ENCODE results near the gene CYTL1.
"Not testable (repeated sequence)": the region's sequence is repeated elsewhere in the genome, so short reads cannot be mapped to it uniquely, and the experiment has no call there.

CYTL1 gene

DNA sequence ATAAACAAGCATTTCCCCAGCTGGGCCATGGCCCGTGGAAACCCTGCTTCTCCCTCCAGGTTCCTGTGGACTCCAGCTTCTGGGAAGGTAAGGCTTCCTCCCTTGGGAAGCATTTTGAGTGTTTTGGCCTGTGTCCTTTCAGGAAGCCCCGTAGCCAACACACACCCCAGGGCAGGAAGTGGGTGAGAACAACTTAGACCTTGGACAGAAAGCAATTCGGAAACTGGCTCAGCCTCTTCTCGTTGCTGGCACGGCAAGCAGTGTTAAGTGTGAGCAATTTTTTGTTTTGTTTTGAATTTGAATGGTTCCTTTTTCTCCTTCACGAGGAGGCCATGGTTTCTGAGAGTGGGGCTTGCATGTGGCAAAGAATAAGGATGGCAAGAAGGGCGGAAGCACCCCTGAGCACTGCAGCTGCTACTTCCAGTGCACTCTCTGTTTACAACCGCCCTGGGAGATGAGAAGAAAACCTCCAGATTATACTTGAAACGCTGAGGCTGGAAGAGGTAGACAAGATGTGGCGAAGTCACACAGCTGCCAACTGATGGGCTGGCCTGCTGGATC is 14.1 kb upstream of the CYTL1 start:
- no peak for DNase-seq

DNA sequence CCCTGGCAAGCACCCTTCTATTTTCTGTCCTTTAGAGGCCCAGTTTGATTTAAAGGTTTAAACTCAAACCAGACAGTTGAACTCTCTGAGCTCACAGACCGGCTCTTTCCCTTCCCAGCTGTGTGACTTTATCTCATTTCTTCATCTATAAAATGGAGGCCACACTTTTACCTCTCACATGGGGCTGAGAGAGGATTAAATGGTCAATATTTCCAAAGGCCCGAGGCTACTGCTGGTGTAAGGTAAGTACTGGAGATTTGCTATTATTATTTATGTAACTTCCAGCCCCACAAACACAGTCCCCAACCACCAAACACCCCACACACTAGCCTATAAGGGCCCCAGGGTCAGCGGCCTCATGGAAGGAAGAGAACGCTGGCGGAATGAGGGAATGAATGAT is 13.6 kb upstream of the CYTL1 start:
- no peak for DNase-seq

DNA sequence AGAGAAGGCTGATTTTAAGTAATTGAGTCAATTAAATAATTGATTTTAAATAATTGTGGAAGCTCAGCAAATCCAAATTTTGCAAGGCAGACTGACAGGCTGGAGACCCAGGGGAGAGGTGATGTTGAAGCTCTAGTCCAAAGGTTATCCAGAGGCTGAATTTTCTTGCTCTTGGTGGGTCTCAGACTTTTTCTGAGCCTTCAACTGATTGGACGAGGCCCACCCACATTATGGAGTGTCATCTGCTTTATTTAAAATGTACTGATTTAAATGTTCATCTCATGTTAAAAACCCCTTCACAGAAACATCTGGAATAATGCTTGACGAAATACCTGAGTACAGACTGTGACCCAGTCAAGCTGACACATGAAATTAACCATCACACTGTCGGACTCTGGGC is 11.7 kb upstream of the CYTL1 start:
- DNase-seq = no peak

DNA sequence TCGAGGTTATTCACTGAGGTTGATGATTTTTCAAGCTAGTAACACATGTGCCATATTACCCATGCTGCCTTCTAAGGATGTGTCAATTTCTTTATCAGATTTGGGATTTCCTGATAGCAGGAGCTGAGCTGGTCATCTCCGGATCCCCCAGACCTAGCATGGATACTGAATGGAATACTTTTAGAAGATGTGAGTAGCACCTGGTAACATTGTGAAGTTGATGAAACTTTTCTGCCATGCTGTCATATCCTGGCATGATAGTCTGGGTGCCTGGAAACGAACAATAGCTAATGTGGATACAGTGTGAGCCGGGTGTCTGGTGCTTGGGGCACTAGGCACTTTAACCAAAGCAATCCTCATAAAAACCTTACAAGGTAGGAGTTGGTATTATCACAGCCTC is 11.0 kb upstream of the CYTL1 start:
- no peak for DNase-seq

DNA sequence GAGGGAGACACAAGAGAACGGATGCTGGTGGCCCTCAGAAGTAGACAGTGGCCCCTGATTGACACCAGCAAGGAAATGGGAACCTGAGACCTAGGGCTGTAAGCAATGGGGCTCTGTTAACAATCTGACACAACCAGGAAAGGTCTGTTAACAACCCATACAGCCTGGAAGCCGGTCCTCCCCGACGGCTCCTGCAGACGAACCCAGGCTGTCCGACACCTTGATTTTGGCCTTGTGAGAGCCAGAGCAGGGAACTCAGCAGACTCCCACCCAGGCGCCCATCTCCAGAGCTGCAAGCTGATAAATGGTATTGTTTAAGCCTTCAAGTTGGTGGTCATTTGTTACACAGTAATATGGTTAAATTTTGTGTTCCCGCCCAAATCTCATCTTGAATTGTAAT is 10.2 kb upstream of the CYTL1 start:
- no peak for DNase-seq

DNA sequence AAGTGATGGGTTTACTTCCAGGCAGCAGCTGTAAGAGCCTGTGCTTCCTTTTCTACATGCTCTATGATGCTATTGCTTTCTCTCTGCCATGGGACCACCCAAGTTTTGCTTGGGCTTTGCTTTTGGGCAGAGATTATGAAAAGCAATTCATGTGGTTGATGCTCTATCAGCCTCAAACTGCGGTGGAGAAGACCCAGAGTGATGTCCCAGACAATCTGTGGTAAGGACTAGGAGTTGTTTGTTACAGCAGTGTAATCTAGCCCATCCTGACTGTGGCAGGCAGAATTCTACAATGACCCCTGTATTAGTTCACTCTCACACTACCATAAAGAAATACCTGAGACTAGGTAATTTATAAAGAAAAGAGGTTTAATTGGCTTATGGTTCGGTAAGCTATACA is 9.2 kb upstream of the CYTL1 start:
- DNase-seq = no peak

- no peak for DNase-seq
Measured at GRCh38 chr4:5027346-5027745, 8.1 kb upstream of the CYTL1 start.

DNA sequence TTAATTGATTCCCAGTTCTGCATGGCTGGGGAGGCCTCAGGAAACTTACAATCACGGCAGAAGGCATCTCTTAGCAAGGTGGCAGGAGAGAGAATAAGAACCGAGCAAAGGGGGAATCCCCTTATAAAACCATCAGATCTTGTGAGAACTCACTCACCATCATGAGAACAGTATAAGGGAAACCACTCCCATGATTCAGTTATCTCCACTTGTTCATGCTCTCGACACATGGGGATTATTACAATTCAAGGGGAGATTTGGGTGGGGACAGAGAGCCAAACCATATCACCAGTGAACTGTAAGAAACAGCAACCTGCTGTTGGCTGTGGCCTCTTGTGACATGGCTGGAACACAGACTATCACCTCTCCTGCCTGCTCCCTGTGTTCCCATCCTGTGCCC is 7.1 kb upstream of the CYTL1 start:
- no peak for DNase-seq

GRCh38 chr4:5024673-5025072 is 5.4 kb upstream of the CYTL1 start:
- no peak for DNase-seq

DNA sequence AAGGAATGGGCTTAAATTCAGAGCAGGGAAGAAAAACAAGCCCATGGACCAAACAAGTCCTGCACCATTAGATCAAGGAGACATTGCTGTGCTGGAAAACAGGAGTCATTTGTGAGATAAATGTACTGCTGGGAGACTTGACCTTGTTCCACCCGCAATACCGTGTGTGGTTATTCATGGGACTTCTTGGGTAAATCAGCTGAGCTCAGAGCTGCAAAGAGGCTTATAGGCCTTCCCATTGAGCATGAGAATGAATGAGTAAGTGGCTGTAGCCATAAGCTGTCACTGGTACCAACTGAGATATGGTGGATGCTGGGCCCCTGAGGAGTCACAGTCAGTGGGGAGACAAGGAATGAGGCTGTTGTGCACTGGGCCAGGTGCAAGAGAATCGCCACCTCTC is 2.3 kb upstream of the CYTL1 start:
- no peak for DNase-seq

- no peak for DNase-seq
Measured at GRCh38 chr4:5020341-5020740, 1.1 kb upstream of the CYTL1 start.

GRCh38 chr4:5019796-5020195 is 538 bp upstream of the CYTL1 start:
- DNase-seq = no peak

GRCh38 chr4:5018603-5019002 is 655 bp downstream of the CYTL1 start:
- DNase-seq = no peak

DNA sequence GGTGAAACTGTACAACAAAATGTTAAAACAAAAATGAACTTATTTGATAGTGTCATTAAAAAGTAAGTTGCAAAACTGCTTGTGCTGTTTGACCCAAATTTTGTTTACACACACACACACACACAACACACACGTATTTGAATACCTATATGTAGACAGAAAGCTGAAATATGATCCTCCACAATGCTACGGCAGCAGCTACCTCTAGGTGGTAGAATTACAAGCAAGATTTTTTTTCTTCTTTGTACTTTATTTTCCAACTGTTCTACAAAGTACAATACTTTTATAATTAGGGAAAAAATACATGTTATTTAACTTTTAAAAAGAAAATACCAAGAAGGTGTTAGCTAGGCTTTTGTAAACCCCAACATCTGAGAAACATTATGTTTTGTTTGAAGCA is 1.2 kb downstream of the CYTL1 start:
- no peak for DNase-seq

DNA sequence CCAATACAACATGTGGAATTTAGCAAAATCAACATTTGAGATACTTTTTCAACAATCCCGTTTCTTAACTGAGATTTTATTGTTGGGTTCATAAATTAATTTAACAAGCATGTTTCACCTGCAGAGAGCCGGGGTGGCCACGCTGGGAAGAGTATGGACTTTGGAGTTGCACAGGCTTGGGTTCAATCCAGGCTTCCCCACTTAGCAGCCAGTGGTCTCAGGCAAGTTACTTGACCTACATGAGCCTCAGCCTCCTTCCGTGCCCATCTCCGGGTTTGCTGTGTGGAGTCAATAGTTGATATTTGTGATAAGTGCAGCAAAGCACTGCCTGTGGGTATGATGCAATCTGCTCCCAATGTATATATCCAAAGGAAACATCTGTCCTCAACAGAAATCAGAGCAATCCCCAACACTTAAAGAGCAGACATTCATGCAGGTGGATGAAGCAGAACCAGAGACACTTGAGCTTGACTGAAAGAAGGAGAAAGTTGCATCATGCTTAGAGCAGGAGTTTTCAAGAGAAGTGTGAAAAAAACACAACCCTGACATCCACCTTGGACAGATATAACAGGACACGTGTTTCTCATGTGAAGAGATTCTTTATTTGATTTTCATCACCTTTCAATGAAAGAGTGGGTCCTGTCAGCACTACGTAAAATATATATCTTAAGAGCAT is 5.1 kb downstream of the CYTL1 start:
- no peak for DNase-seq

DNA sequence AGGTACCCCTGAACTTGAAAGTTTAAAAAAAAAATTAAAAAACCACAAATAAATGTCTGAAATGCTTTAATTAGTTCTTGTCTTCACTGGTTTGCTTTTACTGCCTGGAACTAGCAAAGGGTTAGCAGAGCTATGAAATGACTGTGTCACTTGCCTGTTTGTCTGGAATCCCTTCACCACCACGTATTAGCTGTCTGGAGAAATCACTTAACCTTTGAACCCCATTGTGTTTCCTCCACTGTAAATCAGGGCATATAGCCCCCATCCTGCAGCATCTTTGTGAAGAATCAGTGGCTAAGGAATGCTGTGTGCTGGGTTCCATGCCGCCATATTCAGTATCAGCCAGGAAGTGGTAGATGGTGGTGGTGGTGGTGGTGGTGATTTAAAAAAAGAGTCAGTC is 6.3 kb downstream of the CYTL1 start:
- DNase-seq = no peak

DNA sequence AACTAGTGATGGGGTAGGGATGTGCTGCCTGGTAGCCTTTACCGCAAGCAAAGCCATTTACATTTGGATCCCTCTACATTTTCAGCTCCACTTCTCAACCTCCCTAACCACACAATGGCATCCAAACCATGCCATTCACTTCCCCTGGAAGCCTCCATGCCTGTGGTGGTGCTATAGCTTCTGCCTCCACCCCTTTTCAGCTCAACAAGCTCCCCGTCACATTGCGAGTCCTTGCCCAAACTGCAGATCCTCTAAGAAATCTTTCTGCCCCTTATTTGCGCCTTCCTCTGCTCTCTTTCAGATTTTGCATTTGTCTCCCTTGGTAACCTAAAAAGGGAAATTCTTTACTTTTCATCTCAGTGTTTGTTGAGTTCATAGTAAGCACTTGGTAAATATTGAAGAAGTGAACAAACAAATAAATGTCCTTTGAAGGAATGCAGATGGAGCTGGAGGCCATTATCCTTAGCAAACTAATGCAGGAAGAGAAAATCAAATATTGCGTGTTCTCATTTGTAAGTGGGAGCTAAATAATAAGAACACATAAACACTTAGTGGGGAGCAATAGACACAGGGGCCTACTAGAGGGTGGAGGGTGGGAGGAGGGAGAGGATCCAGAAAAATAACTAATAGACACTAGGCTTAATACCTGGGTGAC is 6.9 kb downstream of the CYTL1 start:
- DNase-seq = no peak

- DNase-seq = no peak
Measured at GRCh38 chr4:5010984-5011383, 8.3 kb downstream of the CYTL1 start.

- DNase-seq = no peak
Measured at GRCh38 chr4:5009796-5010195, 9.5 kb downstream of the CYTL1 start.

DNA sequence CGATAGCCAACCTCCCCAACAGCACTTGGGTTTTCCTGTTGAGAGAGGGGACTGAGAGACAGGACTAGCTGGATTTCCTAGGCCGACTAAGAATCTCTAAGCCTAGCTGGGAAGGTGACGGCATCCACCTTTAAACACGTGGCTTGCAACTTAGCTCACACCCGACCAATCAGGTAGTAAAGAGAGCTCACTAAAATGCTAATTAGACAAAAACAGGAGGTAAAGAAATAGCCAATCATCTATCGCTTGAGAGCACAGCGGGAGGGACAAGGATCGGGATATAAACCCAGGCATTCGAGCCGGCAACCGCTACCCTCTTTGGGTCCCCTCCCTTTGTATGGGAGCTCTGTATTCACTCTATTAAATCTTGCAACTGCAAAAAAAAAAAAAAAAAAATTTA is 12.3 kb downstream of the CYTL1 start:
- DNase-seq = not testable (repeated sequence)

- no peak for DNase-seq
Measured at GRCh38 chr4:5004496-5004895, 14.8 kb downstream of the CYTL1 start.

DNA sequence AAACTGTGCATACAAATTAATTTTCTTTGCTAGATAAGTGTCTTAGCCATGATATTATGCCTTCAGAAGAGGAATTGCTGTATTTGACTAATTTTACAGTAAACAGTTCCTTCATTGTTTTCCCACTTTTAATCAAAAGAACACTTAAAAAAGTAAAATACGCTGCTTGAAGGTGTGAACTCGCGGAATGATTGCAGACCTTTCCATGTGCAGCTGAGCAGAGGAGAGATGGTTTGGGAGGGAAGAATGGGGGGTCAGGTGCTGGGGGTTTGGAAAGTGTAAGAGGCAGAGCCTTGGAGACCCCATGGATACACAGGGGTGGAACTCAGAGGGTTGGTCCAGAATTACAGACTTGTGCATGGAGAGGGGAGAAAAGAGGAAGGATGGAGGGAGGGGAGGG is 15.3 kb downstream of the CYTL1 start:
- no peak for DNase-seq

GRCh38 chr4:5003372-5003857 is 15.8 kb downstream of the CYTL1 start:
- no peak for DNase-seq

DNA sequence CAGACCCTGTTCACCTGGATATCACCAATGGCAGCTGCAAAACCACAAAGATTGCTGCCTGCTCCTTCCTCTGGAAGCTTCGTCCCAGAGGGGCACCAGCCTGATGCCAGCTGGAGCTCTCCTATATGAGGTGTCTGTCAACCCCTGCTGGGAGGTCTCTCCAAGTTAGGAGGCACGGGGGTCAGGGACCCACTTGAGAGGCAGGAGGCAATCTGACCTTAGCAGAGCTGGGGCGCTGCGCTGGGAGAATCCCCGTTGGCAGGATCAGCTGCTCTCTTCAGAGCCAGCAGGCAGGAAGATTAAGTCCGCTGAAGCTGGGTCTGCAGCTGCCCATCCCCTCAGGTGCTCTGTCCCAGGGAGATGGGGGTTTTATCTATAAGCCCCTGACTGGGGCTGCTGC is 17.6 kb downstream of the CYTL1 start:
- not testable (repeated sequence) for DNase-seq

DNA sequence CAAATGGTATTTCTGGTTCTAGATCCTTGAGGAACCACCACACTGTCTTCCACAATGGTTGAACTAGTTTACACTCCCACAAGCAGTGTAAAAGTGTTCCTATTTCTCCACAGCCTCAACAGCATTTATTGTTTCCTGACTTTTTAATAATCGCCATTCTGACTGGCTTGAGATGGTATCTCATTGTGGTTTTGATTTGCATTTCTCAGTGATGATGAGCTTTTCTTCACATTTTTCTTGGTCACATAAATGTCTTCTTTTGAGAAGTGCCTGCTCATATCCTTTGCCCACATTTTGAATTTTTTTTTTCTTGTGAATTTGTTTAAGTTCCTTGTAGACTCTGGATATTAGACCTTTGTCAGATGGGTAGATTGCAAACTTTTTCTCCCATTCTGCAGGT is 22.3 kb downstream of the CYTL1 start:
- DNase-seq = not testable (repeated sequence)

All from eye (tissue), 1 donor.